ENCODE data around the gene ARID3C.

ARID3C gene

DNA sequence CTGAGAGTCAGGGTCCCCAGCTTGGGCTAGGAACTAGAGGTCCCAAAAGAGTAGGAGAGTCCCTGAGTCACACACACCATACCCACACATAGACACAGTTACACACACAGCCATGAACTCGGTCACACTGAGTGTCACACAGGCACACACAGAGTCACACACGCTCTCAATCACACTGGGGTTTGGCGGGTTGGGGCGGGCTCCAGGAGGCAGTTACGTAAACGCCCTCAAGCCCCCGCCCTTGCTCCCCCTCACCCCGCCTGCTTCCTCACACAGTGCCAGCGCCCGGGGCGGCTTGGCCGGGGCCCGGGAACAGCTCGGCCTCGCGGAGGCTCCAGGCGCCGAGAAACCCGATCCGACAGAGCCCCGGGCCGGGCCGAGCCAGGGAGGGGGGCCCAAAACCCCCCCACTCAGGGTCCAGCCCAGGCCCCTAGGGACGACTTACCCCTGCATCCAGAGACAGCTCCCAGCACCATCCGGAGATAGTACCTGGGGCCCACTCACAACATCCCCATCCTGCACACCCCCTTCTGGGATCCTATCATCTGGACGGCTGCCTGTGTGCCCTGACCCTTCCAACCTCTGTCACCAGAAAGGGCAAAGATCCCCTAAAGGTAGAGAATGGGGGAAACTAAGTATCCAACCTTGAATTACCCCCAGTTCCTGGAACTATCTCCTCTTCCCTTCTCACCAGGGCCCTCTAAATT lies 35.8 kb downstream of the ARID3C start:
- DNase-seq: peak in 1 of 2 donors; percentile 35

DNA sequence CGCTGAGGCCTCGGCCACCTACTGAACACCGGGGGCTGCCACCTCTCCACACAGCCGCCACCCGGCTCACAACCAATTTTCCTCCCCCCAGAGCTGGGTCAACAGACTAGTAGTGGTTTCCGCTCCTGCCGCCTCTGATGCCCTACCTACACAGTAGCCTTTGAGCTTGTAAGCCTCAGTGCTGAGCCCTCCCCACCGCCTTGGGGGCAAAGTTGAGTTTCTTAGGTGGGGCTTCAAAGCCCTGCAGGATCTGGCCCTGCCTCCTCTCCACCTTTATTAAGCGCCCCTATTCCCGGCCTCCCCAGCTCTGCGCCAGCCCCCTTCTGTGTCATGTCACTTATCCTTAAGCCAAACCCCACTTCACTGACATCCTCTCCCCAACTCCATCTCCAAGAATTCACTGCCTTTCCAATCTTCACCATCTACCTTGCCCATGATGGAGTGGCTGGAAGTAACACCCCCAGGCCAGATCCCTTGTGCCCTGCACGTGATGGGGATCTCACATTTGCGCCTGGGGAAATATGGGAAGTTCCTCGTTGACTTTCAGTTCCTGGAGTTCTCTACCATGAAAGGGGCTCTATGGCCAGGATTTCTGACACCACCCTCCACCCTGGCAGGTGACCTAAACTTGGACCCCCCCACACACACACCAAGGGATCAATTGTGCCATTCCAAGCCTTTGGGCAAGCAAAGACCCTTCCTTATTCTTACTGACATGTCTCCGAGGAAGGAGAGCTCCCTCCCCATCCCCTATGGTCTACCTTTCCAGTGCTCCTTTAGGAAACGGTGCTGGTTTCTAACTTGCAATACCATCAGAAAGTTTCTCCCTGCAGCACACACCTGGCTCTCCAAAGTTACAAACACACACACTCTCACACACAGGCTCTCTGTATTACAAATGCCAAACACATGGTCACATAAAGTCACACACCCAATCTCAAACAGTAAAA lies 36.7 kb downstream of the ARID3C start:
- DNase-seq: peak; percentile 52 to 57

DNA sequence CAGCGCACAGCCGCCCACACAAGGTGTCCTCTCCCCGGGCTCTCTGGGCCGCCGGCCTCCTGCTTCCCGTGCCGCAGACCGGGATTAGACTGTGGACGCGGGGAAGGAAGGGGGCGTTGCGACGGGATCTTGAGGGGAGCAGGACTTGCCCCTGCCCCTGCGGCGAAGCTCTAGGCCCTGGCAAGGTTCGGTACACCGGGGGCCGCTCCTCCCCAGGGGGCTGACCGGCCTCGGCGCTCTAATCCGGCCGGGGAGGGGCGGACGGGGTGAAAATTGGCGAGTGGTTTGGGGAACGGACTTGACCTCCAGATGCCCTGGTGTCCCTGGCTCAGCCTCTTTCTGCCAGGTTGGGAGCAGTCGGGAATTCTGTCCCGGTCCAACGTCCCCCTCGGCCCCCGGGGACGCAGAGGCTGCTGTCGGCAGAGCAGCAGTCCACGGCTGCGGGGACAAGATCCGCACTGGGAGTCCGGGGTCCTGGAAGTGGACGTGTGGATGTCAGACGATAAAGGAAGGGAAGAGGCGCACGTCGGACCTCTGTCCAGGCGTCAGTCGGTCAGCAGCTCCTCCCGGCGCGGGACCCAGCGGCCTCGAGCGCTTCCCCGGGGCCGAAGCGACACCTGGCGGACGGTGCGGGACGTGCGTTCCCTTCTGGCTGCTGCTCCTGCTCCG lies 37.5 kb downstream of the ARID3C start:
- DNase-seq: peak; percentile 65 to 91

DNA sequence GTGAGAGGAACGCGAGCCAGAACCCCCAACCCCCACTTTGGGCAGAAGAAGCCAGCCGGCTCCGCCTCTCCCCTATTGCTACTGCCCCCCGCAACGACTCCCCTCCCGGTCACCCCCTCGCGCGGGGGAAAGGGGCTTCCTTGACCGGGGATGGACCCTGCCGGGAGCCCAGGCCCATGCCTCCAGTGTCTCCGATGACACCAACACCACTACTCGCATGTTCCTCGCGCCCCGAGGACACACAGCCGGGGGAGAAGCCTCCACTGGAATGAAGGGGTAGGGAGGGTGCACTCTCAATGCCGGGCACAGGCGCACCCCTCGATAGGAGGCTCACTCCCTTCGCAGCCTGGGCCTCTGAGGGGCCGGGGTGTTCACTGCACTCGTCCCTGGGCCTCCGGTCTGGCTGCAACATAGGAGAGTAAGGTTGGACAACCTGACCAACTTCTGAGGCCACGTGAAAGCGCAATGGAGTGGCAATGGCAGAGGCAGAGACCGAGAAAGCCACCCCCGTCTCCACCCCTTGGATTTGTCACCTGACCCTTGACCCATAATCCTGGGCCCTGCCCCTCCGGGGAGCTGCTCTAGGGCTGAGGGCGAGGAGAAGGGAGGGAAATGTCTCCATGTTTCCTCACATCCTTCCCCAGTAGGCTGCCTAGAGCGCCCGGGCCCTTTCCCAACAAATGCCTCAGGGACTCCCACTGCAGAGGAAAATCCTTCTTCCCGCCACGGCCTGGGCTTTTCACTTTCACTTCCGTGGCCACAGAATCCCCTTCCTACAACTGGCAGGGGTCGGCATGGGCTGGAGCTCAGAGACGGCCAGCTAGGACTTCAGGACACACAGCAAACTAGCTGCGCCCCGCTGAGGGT lies 38.3 kb downstream of the ARID3C start:
- DNase-seq: peak; percentile 19 to 47

DNA sequence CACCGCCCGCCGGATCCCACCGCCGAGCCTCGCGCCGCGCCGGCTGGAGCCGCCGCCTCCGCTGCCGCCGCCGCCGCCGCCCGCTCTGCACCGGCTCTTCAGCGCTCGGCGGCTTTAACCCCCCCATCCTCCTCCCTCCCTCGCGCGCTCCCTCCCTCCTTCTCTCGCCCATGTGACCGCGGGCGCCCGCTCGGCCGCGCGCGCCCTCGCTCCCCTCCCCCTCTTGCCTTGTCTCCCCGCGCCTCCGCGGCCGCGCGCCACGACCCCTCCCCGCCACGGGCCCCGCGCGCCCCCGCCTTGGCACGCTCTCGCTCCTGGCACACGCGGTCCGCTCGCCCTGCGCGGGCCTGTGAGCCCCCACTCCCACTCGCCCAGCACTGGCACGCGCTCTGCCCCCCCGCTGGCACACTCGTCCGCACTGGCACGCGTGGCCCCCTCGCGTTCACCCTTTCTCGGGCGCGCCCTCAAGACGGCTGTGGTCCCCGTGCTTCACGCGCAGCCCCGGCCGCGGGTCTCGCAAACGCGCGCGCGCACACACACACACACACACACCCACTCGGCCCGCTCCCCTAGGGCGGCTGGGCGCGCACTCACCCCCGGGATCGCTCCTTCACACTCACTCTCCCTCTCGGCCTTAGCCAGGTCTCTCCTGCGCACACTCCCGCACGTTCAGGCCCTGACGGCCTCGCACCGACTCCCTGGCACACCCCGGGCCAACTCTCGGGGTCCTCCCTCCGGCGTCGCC lies 39.1 kb downstream of the ARID3C start, which contains the start of gene CNTFR:
Gene CNTFR (minus strand): TSS at position 89 of the 745 bp plus-strand sequence. CDS start 20,743 bp downstream, outside the sequence.
- no peak for DNase-seq

DNA sequence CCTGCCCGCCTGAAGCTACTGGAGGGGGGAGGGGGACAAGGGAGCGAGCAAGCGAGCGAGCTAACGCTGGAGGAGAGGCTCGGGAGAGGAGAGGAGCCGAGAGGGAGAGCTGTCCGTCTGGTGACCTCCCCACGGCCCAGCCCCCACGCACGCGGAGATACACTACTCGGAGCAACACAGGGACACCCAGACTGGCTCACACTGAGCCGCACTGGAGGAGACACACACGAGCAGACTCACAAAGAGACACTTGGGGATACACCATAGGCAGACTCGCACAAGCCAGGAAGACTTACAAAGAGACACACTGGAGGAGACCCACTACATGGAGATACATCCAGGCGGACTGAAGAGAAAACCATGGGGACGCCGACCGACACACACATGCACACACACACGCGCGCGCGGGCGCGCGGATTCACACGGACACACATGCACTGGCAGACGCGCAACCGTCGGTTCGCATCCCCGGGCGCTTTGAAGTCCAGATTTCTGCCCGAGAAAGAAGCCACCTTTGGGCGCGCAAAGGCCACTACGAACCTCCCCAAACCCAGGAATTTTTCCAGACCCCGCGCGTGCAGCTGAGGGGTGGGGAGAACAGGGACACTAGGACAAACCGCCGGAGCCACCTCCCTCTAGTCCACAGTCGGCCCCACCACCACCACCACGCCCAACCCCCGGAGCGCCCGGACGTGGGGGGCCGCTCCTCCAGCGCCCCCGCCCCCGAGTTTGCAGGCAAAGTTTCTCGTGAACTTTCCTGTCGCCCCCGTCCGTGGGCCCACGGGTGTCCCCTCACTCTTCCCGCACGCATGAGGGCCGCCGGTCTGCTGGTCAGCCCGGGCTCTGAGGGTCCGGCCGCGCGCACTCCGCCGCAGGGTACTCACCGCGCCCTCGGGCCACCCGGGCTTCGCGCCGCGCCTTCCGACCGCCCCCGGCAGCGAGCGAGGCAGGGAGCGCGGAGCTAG lies 39.9 kb downstream of the ARID3C start:
- DNase-seq: no peak

DNA sequence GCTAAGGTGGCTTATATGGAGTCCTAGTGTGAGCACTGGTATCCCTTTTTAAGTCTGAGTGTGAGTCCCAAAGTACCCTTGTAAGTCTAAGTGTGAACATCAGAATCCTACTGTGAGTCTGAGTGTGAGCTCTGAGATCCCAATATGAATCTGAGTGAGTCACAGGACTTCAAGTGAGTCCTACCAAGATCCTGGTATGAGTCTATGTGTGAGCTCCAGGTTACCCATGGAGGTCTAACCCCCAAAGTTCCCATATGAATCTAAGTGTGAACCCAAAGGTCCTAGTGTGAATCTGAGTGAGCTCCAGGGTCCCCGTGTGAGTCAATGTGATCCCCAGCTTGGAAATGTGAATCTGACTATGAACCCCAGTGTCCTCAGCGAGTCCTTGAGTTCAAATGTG lies 41.6 kb downstream of the ARID3C start:
- DNase-seq: no peak

DNA sequence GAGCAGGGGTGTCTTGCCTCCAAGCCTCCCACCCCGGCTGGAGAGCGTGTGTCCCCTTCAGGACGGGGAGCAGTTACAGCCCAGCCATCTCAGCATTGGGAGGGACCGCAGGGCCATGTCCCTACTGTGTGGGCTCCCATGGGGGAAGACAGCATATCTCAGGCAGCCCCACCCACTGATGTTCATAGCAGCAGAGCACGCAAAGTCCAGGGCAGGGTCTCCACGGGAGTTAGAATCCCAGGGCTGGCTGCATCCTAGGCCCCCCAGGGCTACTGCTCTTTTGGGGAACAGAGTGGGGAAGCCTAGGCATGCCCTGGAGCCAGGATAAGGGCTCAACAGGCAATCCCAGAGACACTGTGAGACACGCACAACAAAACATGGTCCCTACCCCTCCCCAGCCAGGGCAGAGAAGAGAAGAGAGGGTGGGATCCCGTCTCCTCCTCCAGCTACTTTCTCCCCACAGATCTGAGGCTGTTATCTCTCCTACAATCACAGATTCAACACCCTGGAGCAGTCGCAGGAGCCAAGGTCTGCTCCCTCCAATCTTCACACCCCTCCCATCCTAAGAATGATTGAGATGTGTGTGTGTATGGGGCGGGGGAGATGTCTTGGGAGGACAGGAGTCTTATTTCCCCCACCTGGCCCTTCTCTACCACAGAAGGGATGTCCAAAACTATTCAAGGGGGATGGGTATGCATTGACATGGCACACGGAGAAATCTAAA lies 42.8 kb downstream of the ARID3C start:
- DNase-seq: no peak

DNA sequence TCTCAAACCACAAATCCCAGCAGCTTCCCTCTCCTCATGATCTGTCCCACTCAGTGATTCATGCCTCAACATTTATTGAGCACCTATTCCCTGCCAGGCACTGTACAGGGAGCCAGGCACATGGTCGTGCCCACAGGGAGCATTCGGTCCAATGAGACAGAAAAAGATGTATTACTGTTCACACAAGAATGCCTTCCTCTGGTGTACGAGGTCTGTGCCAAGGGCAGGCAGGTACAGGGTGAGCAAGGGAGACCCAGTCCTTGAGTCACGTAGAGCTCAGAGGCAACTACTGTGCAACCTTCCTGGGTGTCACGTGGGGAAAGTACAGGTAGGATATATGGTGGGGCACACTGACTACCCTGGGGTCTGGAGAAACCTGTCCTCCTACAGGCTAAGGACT lies 43.9 kb downstream of the ARID3C start:
- no peak for DNase-seq

DNA sequence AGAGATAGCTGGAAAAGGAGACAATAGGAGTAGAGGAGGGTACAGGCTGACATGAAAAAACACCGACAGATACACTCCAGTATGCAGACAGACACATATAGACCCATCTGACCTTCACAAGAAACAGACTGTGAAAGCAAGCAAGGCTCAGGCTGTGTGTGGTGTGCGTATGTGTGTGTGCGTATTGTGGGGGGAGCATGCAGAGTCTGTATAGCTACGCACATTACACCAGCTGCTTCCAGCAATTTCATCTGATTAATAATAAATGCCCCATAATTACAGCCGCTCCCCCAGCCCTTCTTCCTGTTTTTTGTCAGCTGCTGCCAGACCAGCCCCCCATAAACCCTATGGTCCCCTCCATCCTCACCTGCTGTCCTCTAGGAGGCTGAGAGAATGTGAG lies 46.1 kb downstream of the ARID3C start:
- no peak for DNase-seq

DNA sequence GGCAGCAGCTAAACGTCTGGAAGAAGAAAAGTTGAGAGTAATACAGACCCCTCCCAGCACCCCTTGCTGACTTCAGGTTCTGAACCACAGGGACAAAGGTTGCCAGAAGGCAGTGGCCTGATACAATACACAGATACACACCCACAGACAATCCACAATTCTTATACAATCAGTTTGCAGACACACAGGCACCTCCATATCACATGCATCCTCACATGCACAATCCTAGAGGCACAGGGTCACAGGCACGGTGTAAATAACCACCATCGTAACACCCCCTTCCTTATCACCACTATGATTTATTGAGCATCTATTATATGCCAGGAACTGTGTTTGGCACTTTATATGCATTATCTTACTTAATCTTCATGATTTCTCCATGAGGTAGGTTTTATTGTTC lies 47.5 kb downstream of the ARID3C start:
- DNase-seq: no peak

DNA sequence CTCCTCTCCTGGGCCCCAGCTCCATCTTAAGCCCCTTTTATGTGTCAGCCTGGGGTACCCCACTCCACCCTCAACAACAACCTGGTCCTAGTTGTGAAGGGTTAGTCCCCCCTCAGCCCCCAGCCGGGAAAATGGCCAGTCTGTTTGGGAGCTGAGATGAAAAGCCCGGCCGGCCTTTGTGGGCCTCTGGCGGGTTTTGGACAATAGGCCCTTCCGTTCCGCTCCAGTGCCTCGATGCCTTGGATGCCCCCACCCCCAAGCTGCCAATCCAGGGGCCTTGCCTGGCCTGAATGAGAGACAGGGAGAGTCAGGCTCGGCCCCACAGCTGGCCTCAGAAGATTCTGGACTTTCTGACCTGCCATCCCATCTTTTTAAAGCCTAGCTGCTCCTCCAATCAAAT lies 48.5 kb downstream of the ARID3C start:
- no peak for DNase-seq

DNA sequence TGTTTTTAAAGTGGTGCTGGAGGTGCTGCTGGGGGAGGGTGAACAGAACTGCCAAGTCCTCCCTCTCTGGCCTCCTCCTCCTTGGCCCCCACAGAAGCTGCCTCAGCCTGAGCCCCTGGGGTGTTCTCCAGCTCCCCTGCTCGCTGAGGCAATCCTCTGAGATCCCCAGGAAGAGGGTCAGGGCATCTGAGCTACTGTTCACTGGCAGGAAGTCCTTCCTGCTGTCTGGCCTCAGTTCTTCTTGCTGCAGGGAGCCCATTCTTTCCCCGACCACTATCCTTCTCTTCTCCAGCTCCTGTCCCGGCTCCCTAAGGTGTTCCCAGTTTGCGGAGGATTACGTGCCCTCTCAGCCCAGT lies 49.1 kb downstream of the ARID3C start:
- DNase-seq: no peak

DNA sequence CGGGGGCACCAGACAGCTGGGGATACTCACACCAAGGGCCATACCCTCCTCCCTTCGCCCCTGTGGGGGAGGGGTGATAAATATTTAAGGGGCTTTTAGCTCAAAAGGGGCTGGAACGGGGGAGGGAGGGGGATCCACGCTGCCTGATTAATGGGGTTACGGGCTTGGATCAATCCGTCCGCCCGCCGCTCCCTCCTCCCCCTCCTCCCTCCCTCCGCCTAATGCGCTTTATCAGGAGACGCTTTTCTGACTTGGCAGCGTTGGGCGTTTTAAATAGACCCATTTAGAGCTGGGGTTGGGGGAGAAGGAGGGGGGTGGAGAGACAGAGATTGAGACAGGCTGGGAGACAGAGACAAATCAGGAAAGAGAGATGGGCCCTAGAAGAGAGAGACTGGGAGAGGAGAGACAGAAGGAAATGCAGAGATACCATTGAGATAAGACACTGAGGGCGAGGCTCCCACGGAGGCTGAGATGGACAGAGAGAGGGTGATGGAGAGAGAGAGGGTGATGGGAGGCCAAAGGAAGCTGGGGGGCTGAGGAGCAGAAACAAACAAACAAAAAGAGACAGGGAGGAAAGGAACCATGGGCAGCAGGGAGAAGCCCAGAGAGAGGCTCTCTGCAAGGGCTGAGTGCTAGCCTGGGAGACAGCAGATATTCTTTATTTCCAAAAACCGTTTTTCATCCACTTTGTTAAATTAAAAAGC lies 49.6 kb downstream of the ARID3C start:
- no peak for DNase-seq

DNA sequence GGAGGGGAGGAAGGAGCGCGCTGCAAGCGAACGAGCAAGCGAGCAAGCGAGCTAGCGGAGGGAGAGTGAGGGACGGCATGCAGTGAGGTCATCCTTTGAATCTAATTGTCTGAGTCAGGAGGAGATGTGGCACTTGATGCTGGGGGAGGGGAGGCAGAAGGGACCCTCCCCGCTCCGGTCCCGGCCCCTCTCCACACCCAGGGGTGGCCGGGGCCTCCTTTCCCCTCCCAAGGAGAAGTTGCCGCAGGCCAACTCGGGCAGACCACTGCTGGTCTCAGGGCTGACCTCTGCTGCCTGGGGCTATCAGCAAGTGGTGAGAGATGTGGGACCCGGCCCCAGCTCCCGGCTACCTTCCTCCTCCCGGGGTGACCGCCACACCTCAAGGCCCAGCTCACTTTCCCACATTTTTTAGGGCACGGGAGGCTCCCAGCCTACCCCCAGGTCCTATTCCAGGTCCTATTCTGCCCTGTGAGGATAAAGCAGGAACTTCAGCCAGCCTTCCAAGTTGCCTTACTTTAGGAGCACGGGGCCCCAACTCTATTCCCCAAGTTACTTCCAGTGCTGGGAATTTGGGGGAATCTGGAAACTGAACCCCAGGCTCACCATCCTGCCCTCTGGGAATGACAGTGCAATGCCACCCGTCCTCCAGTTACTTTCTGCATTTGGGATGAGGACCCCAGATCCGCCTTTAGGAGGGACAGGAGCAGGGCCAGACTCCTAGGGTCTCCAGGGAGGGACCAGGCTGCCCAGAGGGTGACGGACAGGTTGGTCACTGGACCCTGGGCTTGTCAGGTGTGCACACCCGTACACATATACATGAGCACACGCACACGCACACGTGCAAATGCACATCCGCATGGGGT lies 50.4 kb downstream of the ARID3C start:
- DNase-seq: no peak

DNA sequence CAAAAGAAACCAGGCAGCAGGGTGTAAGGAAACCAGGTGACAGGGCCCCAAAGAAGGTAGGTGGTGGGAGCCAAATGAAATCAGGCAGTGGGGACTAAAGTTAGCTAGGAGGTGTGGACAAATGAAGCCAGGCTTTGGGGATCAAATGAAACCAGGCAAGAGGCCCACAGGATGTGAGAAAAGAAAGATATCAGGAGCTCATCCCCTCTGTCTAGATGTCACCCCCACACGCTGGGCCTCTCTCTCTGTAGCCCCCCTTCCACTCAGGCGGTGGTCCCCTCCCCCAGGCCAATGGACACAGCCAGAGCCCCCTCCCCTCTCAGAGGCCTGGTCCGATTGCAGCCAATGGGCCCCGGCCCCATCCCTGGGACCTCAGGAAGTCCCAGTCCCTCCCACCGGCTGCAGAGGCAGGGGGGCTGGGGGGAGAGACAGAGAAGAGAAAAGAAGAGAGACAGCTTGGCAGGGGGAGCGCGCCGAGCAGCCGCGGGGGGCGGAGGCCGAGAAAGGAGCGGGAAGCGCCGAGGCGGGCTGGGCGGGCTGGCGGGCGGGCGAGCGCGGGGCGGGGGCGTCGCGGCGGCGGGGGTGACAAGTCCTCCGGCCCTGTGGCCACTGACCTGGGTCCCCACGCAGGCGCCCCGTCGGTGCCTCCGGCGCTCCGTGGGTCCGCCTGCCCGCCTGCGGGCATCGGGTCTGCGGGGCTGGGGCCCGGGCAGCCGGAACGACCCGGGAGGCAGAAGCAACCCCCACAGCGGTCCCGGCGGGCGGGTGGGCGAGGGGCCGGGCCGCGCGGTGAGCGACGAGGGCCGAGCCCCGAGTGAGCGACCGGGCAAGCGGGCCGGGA lies 51.2 kb downstream of the ARID3C start:
- no peak for DNase-seq

All from inflammatory macrophage treated with lipopolysaccharide for 1 hour (primary cell).